ENCODE measurements around the gene MAP7D1. TPM values are rescaled to one million over a fixed set of nuclear protein-coding genes. Genes with fewer than 3 reads are reported as not detected.

The MAP7D1 gene
- total and polyA plus RNA-seq, 10 of the 15 experiments (the other 5 are each of a cell fraction or from before 2014, with no cell fraction given): 4.4 to 97.6 (median 24.2) TPM

- no peak for TF ChIP-seq E4F1 (IDR thresholded peaks at IDR 0.05; ENCODE audit: borderline replicate concordance, partially characterized antibody)
- TF ChIP-seq FOS (IDR thresholded peaks at IDR 0.05; ENCODE audit: borderline replicate concordance, extremely low read depth, insufficient read length): no peak
These were observed 9.2 kb downstream of the MAP7D1 start (continued) for GRCh38 chr1:36165145-36165544.

GRCh38 chr1:36166136-36166535, 10.2 kb downstream of the MAP7D1 start:
- WGBS (ENCODE audit: insufficient coverage, insufficient replicate concordance, low lambda C conversion rate, missing lambda C conversion rate): 100% methylated on average over 3 of the region's 4 CpGs
- H3K27me3 ChIP-seq (replicated peaks in 1 of 2; ENCODE audit: control insufficient read depth in 2 of 2, insufficient read depth in 2 of 2, low read length in 1 of 2): no peaks in the 10 kb centered on the region
- peaks cover 24% of the 10 kb centered on the region for H3K4me1 ChIP-seq (ENCODE audit: control insufficient read depth, insufficient read depth, low read length)
- peaks cover 60% of the 10 kb centered on the region for H3K79me2 ChIP-seq (ENCODE audit: control insufficient read depth, insufficient read depth, low read length)
- no peak overlapping the region for H3K9ac ChIP-seq (ENCODE audit: control insufficient read depth, insufficient read depth, low read length)
- CTCF ChIA-PET: interaction anchor here (1.0 kb wide), 1 partner anchor 120 kb away, joined by 3 read pairs; no protein-coding TSS in a partner anchor
- no peak overlapping the region for H3K27ac ChIP-seq (ENCODE audit: control insufficient read depth, insufficient read depth)
- peaks cover 0 to 5% of the 10 kb centered on the region in 2 experiments; a peak in 3 of 4 replicates for H3K36me3 ChIP-seq (ENCODE audit: control insufficient read depth in 2 of 2, insufficient read depth in 2 of 2, low read length in 1 of 2)
- H3K9me3 ChIP-seq (replicated peaks; ENCODE audit: control insufficient read depth, insufficient read depth, low read length): no peaks in the 10 kb centered on the region
- no peak overlapping the region for H3K4me2 ChIP-seq (ENCODE audit: control insufficient read depth, insufficient read depth)
- RAD21 ChIA-PET (ENCODE audit: unreplicated experiment): interaction anchor here (0.8 kb wide), 1 partner anchor 22 kb away, joined by 4 read pairs; no protein-coding TSS in a partner anchor
- ATAC-seq (no peak), FAIRE-seq (no peak), DNase-seq (ENCODE audit: low read depth, low spot score) (no peak)
- in situ Hi-C loops (cut with MboI): no loop called here
- no peaks in the 10 kb centered on the region for H4K20me1 ChIP-seq (ENCODE audit: control insufficient read depth, insufficient read depth)
- H2AFZ ChIP-seq (ENCODE audit: control insufficient read depth, low read depth, low read length): no peak overlapping the region
- BruUV-seq (replicated peaks): no TSS peak
- POLR2A ChIA-PET: interaction anchor here (1.4 kb wide), 1 partner anchor 58 kb away, joined by 4 read pairs; the partner anchor contains the start of gene THRAP3
- intact Hi-C loops (cut with micrococcal nuclease; ENCODE audit: unreplicated experiment): no loop called here
- no peak overlapping the region for H3K4me3 ChIP-seq
- SMC1A ChIA-PET (ENCODE audit: uncharacterized antibody, unreplicated experiment): interaction anchor here (7.3 to 7.5 kb wide), 2 partner anchors 15 to 22 kb away, joined by 67 to 135 read pairs; partner anchors contain the start of gene TRAPPC3
- TF ChIP-seq TCF12 (IDR thresholded peaks at IDR 0.05; ENCODE audit: low read depth, low read length) (no peak), NR2C1 (IDR thresholded peaks at IDR 0.05) (no peak), HSF1 (IDR thresholded peaks at IDR 0.05; ENCODE audit: low read depth, low read length) (no peak), CHD2 (IDR thresholded peaks at IDR 0.05; ENCODE audit: borderline replicate concordance, low read depth, low read length) (no peak), FOXM1 (IDR thresholded peaks at IDR 0.05; ENCODE audit: low read depth, low read length) (no peak), BCL11A (IDR thresholded peaks at IDR 0.05; ENCODE audit: low read depth, low read length) (no peak), BCLAF1 (IDR thresholded peaks at IDR 0.05) (no peak), SUZ12 (IDR thresholded peaks at IDR 0.05; ENCODE audit: unreplicated experiment) (no peak), ZBTB40 (IDR thresholded peaks at IDR 0.05; ENCODE audit: borderline replicate concordance) (no peak)
